Measurements from ENCODE around the gene TIMM29.

Gene TIMM29

GRCh38 chr19:10894911-10895213 is 33.7 kb upstream of the TIMM29 start:
- no peaks in the 10 kb centered on the region for H3K27me3 ChIP-seq (ENCODE audit: low read depth, low read length)
- no peak overlapping the region for H3K4me3 ChIP-seq (ENCODE audit: low read depth in 1 of 2, low read length in 2 of 2)
- H3K4me1 ChIP-seq (ENCODE audit: control insufficient read depth in 1 of 2, insufficient read depth in 2 of 2, low read length in 2 of 2) = peaks cover 14 to 42% of the 10 kb centered on the region in 2 donors
- H3K9me3 ChIP-seq (ENCODE audit: control insufficient read depth in 1 of 2, low read length in 2 of 2) = no peaks in the 10 kb centered on the region
- no peaks in the 10 kb centered on the region for H3K36me3 ChIP-seq (ENCODE audit: control insufficient read depth in 1 of 2, insufficient read depth in 2 of 2, low read length in 2 of 2)
- no peak overlapping the region for H3K27ac ChIP-seq (ENCODE audit: low read length)

- Histone ChIP-seq H3K4me3 (ENCODE audit: low read depth in 1 of 2, low read length in 2 of 2) (no peak overlapping the region), H3K27me3 (ENCODE audit: low read depth, low read length) (no peaks in the 10 kb centered on the region), H3K27ac (ENCODE audit: low read length) (no peak overlapping the region), H3K36me3 (ENCODE audit: control insufficient read depth in 1 of 2, insufficient read depth in 2 of 2, low read length in 2 of 2) (no peaks in the 10 kb centered on the region), H3K9me3 (ENCODE audit: control insufficient read depth in 1 of 2, low read length in 2 of 2) (no peaks in the 10 kb centered on the region), H3K4me1 (ENCODE audit: control insufficient read depth in 1 of 2, insufficient read depth in 2 of 2, low read length in 2 of 2) (peaks cover 14 to 42% of the 10 kb centered on the region in 2 donors)
Observed at GRCh38 chr19:10895363-10895762, 33.2 kb upstream of the TIMM29 start.

- no peaks in the 10 kb centered on the region for H3K9me3 ChIP-seq (ENCODE audit: control insufficient read depth in 1 of 2, low read length in 2 of 2)
- peaks cover 14 to 41% of the 10 kb centered on the region in 2 donors for H3K4me1 ChIP-seq (ENCODE audit: control insufficient read depth in 1 of 2, insufficient read depth in 2 of 2, low read length in 2 of 2)
- H3K36me3 ChIP-seq (ENCODE audit: control insufficient read depth in 1 of 2, insufficient read depth in 2 of 2, low read length in 2 of 2) = no peaks in the 10 kb centered on the region
- H3K27me3 ChIP-seq (ENCODE audit: low read depth, low read length) = no peaks in the 10 kb centered on the region
- no peak overlapping the region for H3K27ac ChIP-seq (ENCODE audit: low read length)
- no peak overlapping the region for H3K4me3 ChIP-seq (ENCODE audit: low read depth in 1 of 2, low read length in 2 of 2)
Observed at GRCh38 chr19:10895920-10896319, 32.7 kb upstream of the TIMM29 start.

GRCh38 chr19:10896851-10897526 is 31.6 kb upstream of the TIMM29 start:
- Histone ChIP-seq H3K27ac (ENCODE audit: low read length) (no peak overlapping the region), H3K4me1 (ENCODE audit: control insufficient read depth in 1 of 2, insufficient read depth in 2 of 2, low read length in 2 of 2) (peaks cover 11 to 31% of the 10 kb centered on the region in 2 donors)

GRCh38 chr19:10898633-10899032 is 30.0 kb upstream of the TIMM29 start:
- no peaks in the 10 kb centered on the region for H3K27me3 ChIP-seq (ENCODE audit: low read depth, low read length)
- H3K4me3 ChIP-seq (ENCODE audit: low read depth in 1 of 2, low read length in 2 of 2) = no peak overlapping the region
- H3K27ac ChIP-seq (ENCODE audit: low read length) = no peak overlapping the region
- H3K36me3 ChIP-seq (ENCODE audit: control insufficient read depth in 1 of 2, insufficient read depth in 2 of 2, low read length in 2 of 2) = no peaks in the 10 kb centered on the region
- H3K4me1 ChIP-seq (ENCODE audit: control insufficient read depth in 1 of 2, insufficient read depth in 2 of 2, low read length in 2 of 2) = peaks cover 9 to 26% of the 10 kb centered on the region in 2 donors
- H3K9me3 ChIP-seq (ENCODE audit: control insufficient read depth in 1 of 2, low read length in 2 of 2) = no peaks in the 10 kb centered on the region

More at GRCh38 chr19:10896851-10897526, 31.6 kb upstream of the TIMM29 start:
- Histone ChIP-seq H3K9me3 (ENCODE audit: control insufficient read depth in 1 of 2, low read length in 2 of 2) (no peaks in the 10 kb centered on the region), H3K27me3 (ENCODE audit: low read depth, low read length) (no peaks in the 10 kb centered on the region), H3K36me3 (ENCODE audit: control insufficient read depth in 1 of 2, insufficient read depth in 2 of 2, low read length in 2 of 2) (no peaks in the 10 kb centered on the region), H3K4me3 (ENCODE audit: low read depth in 1 of 2, low read length in 2 of 2) (no peak overlapping the region)

- no peak overlapping the region for H3K27ac ChIP-seq (ENCODE audit: low read length)
- peaks cover 0 to 3% of the 10 kb centered on the region in 2 donors for H3K36me3 ChIP-seq (ENCODE audit: control insufficient read depth in 1 of 2, insufficient read depth in 2 of 2, low read length in 2 of 2)
- peaks cover 9 to 26% of the 10 kb centered on the region in 2 donors for H3K4me1 ChIP-seq (ENCODE audit: control insufficient read depth in 1 of 2, insufficient read depth in 2 of 2, low read length in 2 of 2)
Observed at GRCh38 chr19:10899151-10899653, 29.4 kb upstream of the TIMM29 start.

GRCh38 chr19:10907925-10908324 is 20.7 kb upstream of the TIMM29 start:
- Histone ChIP-seq H3K9me3 (ENCODE audit: control insufficient read depth in 1 of 2, low read length in 2 of 2) (no peaks in the 10 kb centered on the region), H3K36me3 (ENCODE audit: control insufficient read depth in 1 of 2, insufficient read depth in 2 of 2, low read length in 2 of 2) (peaks cover 16 to 44% of the 10 kb centered on the region in 2 donors), H3K27me3 (ENCODE audit: low read depth, low read length) (no peaks in the 10 kb centered on the region), H3K4me3 (ENCODE audit: low read depth in 1 of 2, low read length in 2 of 2) (no peak overlapping the region), H3K4me1 (ENCODE audit: control insufficient read depth in 1 of 2, insufficient read depth in 2 of 2, low read length in 2 of 2) (no peaks in the 10 kb centered on the region), H3K27ac (ENCODE audit: low read length) (no peak overlapping the region)

More at GRCh38 chr19:10899151-10899653, 29.4 kb upstream of the TIMM29 start:
- Histone ChIP-seq H3K9me3 (ENCODE audit: control insufficient read depth in 1 of 2, low read length in 2 of 2) (no peaks in the 10 kb centered on the region), H3K27me3 (ENCODE audit: low read depth, low read length) (no peaks in the 10 kb centered on the region), H3K4me3 (ENCODE audit: low read depth in 1 of 2, low read length in 2 of 2) (no peak overlapping the region)

- Histone ChIP-seq H3K27me3 (ENCODE audit: low read depth, low read length) (no peaks in the 10 kb centered on the region), H3K9me3 (ENCODE audit: control insufficient read depth in 1 of 2, low read length in 2 of 2) (no peaks in the 10 kb centered on the region), H3K4me1 (ENCODE audit: control insufficient read depth in 1 of 2, insufficient read depth in 2 of 2, low read length in 2 of 2) (no peaks in the 10 kb centered on the region), H3K4me3 (ENCODE audit: low read depth in 1 of 2, low read length in 2 of 2) (no peak overlapping the region), H3K27ac (ENCODE audit: low read length) (no peak overlapping the region), H3K36me3 (ENCODE audit: control insufficient read depth in 1 of 2, insufficient read depth in 2 of 2, low read length in 2 of 2) (peaks cover 16 to 45% of the 10 kb centered on the region in 2 donors)
Observed at GRCh38 chr19:10908380-10908960, 20.1 kb upstream of the TIMM29 start.

GRCh38 chr19:10911579-10912363 is 16.8 kb upstream of the TIMM29 start:
- H3K36me3 ChIP-seq (ENCODE audit: control insufficient read depth in 1 of 2, insufficient read depth in 2 of 2, low read length in 2 of 2) = peaks cover 25 to 73% of the 10 kb centered on the region in 2 donors
- no peaks in the 10 kb centered on the region for H3K9me3 ChIP-seq (ENCODE audit: control insufficient read depth in 1 of 2, low read length in 2 of 2)
- H3K4me1 ChIP-seq (ENCODE audit: control insufficient read depth in 1 of 2, insufficient read depth in 2 of 2, low read length in 2 of 2) = no peaks in the 10 kb centered on the region
- no peak overlapping the region for H3K4me3 ChIP-seq (ENCODE audit: low read depth in 1 of 2, low read length in 2 of 2)
- no peak overlapping the region for H3K27ac ChIP-seq (ENCODE audit: low read length)
- H3K27me3 ChIP-seq (ENCODE audit: low read depth, low read length) = no peaks in the 10 kb centered on the region

- Histone ChIP-seq H3K27me3 (ENCODE audit: low read depth, low read length) (no peaks in the 10 kb centered on the region), H3K36me3 (ENCODE audit: control insufficient read depth in 1 of 2, insufficient read depth in 2 of 2, low read length in 2 of 2) (peaks cover 23 to 73% of the 10 kb centered on the region in 2 donors), H3K9me3 (ENCODE audit: control insufficient read depth in 1 of 2, low read length in 2 of 2) (no peaks in the 10 kb centered on the region)
Observed at GRCh38 chr19:10912619-10913018, 16.0 kb upstream of the TIMM29 start.

GRCh38 chr19:10913716-10914340 is 14.8 kb upstream of the TIMM29 start:
- Histone ChIP-seq H3K36me3 (ENCODE audit: control insufficient read depth in 1 of 2, insufficient read depth in 2 of 2, low read length in 2 of 2) (peaks cover 15 to 69% of the 10 kb centered on the region in 2 donors), H3K27me3 (ENCODE audit: low read depth, low read length) (no peaks in the 10 kb centered on the region), H3K4me1 (ENCODE audit: control insufficient read depth in 1 of 2, insufficient read depth in 2 of 2, low read length in 2 of 2) (no peaks in the 10 kb centered on the region), H3K9me3 (ENCODE audit: control insufficient read depth in 1 of 2, low read length in 2 of 2) (no peaks in the 10 kb centered on the region), H3K4me3 (ENCODE audit: low read depth in 1 of 2, low read length in 2 of 2) (no peak overlapping the region), H3K27ac (ENCODE audit: low read length) (no peak overlapping the region)

More at GRCh38 chr19:10912619-10913018, 16.0 kb upstream of the TIMM29 start:
- no peaks in the 10 kb centered on the region for H3K4me1 ChIP-seq (ENCODE audit: control insufficient read depth in 1 of 2, insufficient read depth in 2 of 2, low read length in 2 of 2)
- H3K27ac ChIP-seq (ENCODE audit: low read length) = no peak overlapping the region
- H3K4me3 ChIP-seq (ENCODE audit: low read depth in 1 of 2, low read length in 2 of 2) = no peak overlapping the region

All from muscle layer of duodenum (tissue), 2 donors.